NCI-H1436 (cell line): ENCODE results near the gene SIGLEC12.
"Not testable (repeated sequence)": the region's sequence is repeated elsewhere in the genome, so short reads cannot be mapped to it uniquely, and the experiment has no call there.

ENCODE experiments used
- DNase-seq: peaks from one replicate; lab custom pipeline; 2025; lab: John Stamatoyannopoulos, UW

The SIGLEC12 gene

DNA sequence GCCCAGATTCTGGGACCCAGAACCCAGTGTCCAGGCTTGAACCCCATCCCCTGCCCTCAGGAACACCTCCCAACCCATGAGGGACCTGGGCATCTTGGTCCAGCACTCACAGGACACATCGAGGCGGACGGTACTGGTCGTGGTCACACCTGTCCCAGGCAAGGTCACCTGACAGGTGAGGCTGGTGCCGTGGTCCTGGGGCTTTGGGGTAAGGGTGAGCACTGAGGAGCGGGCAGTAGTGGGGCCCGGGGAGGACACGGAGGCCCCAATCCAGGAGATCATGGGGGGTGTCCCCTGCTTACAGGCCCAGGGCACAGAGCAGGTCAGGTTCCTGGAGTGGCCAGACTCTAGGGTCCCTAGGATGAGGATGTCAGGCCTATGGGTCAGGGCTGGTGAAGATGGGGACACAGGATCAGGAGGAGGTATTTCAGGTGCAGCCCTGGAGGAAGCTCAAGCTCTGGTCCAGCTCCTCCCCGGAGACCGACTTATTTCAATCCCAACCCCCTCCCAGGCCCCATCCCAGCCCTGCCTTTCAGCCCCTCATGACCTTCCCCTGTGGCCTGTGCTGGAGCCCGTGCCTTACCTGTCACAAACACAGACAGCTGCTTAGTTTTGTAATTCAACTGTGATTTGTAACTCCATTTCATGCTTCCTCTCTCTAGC, 44.1 kb downstream of the SIGLEC12 start:
- DNase-seq: no peak

DNA sequence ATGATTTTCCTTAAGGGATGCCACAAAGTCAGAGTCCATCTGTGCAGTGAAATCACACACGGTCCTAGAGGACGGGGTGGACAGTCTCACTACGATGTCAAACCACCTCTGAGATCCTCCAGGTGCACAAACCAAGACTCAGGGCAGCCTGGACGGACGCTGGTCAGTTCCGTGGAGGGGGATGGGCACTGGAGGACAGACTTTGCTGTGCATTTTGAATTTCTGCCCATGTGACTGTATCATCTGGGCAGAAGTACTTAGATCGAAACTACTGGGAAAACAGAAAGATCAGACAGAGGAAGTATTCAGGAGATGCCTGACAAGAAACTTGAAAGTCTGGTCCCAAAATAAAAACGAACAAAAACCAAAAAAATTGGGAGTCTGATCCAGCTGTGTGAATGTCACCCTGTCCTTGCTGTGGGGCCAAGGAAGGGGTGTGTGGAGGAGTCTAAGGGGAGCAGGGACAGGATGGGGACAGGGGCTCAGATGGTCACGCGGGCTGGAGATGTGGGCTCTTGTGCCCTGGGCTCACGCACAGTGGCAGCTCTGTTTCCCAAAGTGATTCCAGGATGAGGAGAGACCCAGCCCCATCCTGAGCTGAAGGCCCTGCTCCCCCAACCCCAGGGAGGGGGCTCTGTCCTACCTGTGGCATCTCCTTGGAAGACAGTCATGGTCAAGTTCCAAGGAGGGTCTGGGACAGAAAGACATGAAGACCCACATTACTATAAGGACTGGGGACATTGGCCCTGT, 44.9 kb downstream of the SIGLEC12 start:
- no peak for DNase-seq

DNA sequence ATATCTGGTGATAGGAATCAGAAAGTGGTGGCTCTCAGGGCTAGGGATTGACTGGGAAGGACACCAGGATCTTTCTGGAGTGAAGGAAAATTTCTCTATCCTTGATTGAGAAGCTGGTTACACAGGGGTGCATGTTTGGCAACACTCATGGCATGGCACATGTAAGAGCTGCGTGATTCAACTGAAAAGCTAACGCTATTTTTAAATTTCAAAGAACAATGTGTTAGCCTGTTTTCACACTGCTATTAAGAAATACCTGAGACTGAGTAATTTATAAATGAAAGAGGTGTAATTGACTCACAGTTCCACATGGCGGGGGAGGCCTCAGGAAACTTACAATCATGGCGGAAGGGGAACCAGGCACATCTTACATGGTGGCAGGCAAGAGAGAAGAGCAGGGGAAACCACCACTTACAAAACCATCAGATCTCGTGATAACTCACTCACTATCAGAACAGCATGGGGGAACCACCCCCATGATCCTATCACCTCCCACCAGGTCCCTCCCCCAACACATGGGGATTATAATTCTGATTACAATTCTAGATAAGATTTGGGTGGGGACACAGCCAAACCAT, 50.8 kb downstream of the SIGLEC12 start:
- DNase-seq: no peak

DNA sequence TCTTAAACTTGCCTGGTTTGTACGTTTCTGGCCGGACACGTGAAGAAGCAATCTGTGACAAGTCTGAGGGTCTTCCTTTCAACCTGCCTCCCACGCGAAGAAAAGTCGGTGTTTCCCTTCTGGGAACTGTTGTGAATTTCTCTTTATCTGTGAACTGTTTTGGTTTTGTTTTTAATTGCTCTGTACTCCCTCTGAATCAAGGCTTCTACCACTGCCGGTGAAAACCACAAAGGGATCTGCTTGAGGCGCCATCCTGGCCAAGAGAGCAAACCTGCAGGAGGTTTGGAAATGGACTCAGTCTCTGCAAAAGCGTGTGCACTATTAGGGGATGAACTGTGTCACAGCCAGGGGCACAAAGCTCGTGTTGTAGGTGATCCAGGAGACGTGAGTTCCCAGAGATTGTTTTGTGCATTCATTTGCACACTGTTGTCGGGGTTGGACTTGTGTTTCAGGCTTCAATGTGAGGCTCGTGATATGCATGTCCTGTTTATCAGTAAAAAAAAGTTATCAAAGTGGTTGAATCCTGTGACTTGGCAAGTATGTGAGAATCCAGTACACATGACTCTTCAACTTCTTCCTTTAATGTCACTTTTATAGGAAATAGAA, 53.1 kb downstream of the SIGLEC12 start:
- no peak for DNase-seq

DNA sequence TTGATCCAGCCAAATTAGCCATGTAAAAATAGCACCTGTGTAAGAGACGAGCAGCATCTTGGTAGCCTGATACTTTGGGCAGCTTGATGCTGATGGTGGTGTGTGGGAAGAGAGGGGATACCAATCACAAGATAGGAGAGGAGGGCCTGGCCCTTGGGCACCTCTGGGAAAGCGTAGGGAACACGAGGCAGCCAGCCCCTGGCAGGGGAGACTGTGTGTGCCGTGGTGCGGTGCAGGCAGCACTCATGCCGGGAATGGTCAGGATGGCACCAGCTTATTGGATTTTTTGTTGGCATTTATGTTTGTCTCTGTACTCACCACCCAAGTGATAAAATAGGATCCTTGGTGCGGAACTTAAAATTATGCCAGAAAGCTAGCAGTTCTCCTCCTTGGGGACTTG, 53.6 kb downstream of the SIGLEC12 start:
- no peak for DNase-seq

DNA sequence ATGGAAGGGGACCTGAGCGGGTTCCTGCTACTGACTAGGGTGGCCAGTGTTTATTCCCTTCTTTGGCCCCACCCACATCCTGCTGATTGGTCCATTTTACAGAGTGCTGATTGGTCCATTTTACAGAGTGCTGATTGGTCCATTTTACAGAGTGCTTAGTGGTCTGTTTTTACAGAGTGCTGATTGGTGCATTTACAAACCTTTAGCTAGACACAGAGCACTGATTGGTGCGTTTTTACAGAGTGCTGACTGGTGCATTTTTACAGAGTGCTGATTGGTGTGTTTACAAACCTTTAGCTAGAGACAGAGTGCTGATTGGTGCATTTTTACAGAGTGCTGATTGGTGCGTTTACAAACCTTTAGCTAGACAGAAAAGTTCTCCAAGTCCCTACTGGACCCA, 54.1 kb downstream of the SIGLEC12 start:
- not testable (repeated sequence) for DNase-seq

DNA sequence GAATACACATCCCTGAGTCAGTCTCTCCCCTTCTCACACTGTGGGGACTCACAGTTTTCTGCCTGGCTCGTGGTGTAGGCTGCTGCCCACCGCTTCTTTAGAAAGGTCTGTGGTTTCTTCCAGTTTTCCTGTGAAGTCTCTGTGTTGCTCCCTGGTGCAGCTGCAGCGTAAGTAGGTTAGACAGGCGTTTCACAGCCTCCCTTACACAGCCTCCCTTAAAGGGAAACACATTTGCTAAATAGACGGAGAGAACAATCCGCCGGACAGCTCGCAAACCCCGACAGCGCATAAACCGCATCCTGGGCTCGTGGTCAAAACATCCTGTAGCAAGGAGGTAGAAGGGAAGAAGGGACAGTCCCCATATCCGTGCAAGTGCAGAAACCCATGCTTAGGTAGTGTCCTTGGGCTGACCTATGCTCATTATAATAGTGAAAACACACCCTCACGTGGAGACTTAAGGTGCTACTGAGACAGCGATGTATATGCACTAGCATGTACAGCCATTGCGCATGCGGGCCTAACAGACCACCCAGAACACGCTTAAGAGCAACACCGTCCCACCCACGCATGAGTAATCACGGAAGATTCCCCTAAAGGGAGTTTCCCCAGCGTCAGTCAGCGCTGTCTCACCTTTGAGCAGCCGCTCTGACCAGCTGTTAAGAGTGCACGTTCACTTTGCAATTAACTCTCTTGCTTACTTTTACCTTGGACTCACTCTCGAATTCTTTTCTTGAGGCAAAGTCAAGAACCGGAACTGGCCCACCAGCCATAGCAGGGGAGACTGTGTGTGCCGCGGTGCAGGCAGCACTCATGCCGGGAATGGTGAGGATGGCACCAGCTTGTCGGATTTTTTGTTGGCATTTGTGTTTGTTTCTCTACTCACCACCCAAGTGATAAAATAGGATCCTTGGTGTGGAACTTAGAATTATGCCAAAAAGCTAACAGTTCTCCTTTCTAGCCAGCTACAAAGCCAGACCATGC, 59.9 kb downstream of the SIGLEC12 start:
- no peak for DNase-seq
